ENCODE measurements around the gene SPATA33. TPM values are rescaled to one million over a fixed set of nuclear protein-coding genes. Genes with fewer than 3 reads are reported as not detected.

SPATA33 gene
- total RNA-seq, result 3.0 TPM

- DNase-seq, result peak; percentile 93
Measured at GRCh38 chr16:89657442-89658220, at the start of gene SPATA33, which contains the start of gene CHMP1A. TSS of gene SPATA33 (plus strand) at chr16:89657836. CDS start at chr16:89657912, 76 bp downstream. TSS of gene CHMP1A (minus strand) at chr16:89657708. CDS start at chr16:89657588, 120 bp downstream.

- DNase-seq, result no peak
Measured at GRCh38 chr16:89607937-89608740, 49.5 kb upstream of the SPATA33 start.

DNA sequence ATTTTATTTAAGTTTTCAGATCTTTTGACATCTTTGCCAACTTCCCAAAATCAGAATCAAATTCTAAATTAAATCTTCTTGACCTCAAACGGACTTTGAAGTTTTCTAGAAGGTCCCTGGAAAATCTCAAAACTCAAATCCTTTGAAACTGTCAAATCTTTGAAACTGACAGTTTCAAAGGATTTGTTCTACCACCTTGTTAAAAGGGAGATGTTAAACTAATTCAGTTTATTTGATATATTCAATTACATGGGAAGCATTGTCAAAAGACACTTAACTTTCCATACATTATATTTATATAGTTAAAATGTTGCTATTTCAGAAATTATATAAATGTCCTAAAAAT lies 47.6 kb upstream of the SPATA33 start:
- DNase-seq, result no peak

GRCh38 chr16:89612415-89613166 lies 45.0 kb upstream of the SPATA33 start:
- no peak for DNase-seq

- no peak for DNase-seq
Measured at GRCh38 chr16:89613231-89613953, 44.2 kb upstream of the SPATA33 start, which contains the start of gene DPEP1. TSS of gene DPEP1 (plus strand) at chr16:89613642. CDS start at chr16:89630411, 16,769 bp downstream.

- no peak for DNase-seq
Measured at GRCh38 chr16:89613954-89614459, 43.6 kb upstream of the SPATA33 start.

- DNase-seq, result no peak
Measured at GRCh38 chr16:89615176-89615575, 42.5 kb upstream of the SPATA33 start.

- no peak for DNase-seq
Measured at GRCh38 chr16:89615596-89616090, 42.0 kb upstream of the SPATA33 start.

DNA sequence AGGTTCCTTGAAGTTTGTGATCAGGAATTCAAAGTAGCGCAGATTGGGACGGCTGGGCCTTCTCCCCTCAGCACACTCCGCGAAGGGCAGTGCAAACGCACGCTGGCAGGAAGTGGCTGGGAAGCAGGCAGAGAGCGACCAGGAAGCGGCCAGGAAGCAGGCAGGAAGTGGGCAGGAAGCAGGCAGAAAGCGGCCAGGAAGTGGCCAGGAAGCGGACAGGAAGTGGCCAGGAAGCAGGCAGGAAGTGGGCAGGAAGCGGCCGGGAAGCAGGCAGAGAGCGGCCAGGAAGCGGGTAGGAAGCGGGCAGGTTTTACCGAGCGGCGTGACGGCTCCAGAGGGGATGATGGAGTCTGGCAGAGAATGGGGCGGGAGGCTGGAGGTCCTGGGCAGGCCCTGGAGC lies 41.0 kb upstream of the SPATA33 start:
- no peak for DNase-seq

GRCh38 chr16:89617036-89617435 lies 40.6 kb upstream of the SPATA33 start:
- no peak for DNase-seq

DNA sequence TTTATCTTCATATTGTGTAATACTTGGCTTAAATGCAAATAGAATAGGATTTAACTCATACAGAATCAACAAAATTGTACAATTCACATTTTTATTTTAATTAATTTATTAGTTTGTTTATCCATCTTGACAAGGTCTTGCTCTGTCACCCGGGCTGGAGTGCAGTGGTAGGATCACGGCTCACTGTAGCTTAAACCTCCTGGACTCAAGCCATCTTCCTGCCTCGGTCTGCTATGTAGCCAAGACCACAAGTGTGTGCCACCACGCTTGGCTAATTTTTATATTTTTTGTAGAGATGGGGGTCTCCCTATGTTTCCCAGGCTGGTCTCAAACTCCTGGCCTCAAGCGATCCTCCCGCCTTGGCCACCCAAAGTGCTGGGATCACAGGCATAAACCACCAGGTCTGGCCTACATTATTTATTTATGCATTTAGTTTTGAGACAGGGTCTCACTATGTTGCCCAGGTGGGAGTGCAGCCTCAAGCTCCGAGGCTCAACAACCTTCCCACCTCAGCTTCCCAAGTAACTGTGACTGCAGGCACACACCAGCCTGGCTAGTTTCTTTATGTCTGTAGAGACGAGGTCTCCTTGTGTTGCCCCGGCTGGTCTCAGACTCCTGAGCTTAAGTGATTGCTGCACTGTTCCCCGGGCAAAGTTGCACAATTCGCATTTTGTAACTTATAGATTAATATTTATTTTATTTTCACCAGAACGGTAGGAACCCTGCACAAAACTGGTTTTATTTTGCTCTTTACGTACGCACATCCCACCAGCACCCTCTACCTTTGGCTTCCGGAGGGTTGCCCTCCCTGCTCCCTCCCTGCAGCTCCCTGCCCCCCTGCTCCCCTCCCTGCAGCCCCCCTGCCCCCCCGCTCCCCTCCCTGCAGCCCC lies 39.3 kb upstream of the SPATA33 start:
- no peak for DNase-seq

- no peak for DNase-seq
Measured at GRCh38 chr16:89619840-89620239, 37.8 kb upstream of the SPATA33 start.

DNA sequence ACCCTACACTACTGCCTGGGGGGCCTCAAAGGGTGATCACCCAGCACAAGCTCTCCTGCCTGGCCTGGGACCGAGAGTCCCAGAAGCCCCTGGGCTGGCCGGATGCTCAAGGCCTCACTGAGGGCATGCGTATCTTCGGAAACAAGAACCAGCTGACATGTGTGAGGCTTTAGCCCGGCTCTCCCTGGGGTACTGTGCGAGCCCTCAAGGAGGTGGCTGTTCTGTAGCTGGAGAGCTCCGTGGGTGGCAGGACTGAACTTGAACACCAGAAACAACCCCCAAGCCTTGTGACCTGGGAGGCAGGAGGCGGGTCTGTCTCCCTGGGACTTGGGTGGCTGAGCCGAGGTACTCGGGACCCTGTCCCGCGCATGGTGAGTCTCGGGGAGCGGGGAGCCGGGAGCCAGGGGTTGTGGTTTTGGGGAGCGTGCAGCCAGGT lies 37.2 kb upstream of the SPATA33 start:
- no peak for DNase-seq

DNA sequence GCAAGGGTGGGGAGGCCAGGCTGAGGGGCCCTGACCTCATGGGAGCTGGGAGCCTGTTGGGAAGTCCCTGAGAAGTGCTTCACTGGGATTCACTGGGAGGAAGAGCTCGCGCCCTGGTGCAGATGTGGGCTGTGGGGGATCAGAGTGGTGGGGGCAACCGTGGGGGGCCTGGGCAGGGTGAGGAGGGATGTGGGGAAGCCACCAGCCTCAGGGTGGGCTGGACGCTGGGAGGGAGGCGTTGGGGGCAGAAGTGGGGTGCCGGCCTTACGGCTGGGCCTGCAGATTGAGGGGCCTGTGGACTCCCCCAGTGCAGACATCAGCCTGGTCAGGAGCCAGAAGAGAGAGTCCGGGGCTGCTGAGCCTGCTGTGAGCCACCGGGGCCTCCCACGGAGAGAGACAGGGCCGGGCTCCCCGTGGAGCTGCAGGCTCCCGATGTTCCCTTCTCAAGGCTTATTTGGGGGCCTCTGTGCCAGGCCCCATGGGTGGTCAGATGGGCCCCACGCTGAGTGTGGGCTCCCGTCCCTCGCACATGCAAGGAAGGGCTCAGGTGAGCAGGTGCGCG lies 36.4 kb upstream of the SPATA33 start:
- no peak for DNase-seq

DNA sequence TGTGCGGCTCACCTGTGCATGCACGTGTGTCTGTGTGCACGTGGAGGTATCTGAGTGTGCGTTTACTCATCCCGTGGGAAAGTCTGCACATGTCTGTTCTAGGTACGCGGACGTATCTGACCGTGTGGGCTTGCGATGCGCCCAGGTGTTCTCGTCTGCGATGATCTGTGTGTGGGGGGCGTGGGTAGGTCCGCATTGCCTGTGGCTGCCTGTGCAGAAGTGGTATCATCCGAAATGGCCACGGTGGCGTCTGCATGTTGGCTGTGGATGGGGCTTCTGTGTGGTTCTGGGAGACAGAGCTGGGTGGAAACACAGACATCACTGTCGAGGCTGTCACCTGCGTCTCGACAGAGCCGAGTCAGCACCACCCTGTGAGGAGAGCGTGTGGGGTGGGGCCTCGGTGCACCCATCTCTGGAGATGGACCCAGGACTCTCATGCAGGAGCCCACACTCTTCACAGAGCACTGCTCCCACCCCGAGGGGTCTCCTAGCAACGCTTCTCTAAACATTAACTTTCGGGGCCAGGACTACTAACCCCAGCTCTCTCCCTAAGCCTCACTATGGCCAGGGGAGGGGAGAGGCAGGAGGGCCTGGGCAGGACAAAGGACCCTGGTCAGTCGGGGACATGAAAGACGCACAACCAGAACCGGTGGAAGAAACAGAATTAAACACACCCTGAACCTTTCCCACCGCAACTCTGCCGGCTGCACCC lies 35.8 kb upstream of the SPATA33 start:
- no peak for DNase-seq

DNA sequence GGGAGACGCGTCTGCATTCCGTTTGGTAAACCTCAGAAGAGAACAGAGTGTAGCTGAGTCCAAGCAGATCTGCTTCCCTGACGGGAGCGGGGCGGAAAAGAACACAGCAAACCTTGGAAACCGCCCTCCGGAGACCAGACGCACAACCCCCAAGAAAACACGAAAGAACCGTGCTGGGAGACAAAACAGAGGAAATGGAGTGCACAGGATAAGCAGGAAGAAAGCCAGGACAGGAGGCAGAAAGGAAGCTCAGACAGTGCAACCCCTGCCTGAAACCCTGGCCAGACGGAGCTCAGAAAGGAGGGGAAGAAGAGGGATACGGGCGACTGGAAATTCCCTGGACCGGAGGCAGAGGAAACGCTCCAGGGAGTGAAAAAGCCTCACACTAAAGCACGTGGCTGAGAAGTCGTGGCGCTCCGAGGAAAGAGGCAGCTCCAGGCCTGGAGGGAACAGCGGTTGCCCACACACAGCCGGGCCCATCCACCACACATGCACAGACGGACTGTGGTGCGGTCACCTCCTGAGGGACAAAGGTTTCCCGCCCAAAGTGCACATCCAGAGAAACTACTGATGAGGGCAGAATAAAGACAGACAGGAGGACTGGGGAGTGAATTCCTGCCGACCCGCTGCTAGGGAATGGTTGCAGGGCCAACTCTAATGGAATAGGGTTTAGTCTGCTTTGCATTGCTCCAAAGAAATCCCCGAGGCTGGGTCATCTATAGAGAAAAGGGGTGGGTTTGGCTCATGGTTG lies 34.0 kb upstream of the SPATA33 start:
- DNase-seq, result peak; percentile 30

DNA sequence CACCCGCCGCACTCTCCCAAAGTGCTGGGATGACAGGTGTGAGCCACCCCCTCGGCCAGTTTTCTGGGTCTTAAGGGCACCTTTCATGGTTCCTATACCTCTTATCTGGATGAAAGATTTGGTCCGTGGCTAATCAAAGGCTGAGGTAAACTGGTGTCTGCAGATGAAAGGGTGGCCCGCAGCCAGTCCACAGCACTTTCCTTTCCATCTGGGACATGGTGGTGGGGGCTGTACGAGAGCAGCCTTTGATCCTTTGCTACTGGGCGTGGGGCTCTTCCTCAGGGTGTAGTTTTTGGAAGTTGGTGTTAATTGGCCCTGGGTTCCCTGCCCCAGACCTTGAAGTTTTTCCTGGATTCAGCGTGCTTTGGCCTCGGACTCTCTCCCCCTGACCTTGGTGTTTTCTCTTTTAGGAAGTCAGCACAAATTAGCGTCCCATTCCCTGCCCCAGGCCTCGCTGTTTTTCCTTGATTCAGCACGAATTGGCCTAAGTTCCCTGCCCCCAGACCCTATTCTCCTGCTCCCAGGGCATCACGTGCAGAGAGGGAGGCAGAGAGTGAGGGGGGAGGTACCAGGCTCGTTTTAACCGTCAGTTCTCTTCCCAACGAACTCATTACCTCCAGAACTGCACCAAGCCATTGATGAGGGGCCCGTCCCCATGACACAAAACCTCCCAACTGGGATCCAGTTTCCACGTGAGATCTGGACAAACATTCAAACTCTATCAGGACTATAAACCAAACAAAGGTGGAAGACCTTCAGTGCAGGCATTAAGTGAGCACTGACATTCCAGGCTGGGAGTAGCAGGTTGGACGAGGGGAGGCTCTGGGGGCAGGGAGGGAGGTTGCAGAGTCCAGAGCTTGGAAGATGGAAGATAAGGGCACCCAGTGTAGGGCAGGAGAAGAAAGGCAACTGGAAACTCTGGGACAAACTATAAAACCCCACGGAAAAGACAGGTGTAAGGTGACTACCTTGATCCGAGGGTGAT lies 32.6 kb upstream of the SPATA33 start:
- no peak for DNase-seq

Measured in tongue (tissue), 2 donors.